Right renal cortex interstitium (tissue), 3 donors: ENCODE data around the gene RAMP1. TPM values are rescaled to one million over a fixed set of nuclear protein-coding genes. Genes with fewer than 3 reads are reported as not detected.
"Not testable (repeated sequence)": the region's sequence is repeated elsewhere in the genome, so short reads cannot be mapped to it uniquely, and the experiment has no call there.

Experiments
- DNase-seq, 3 donors: peaks; one replicate each; pipeline ENCODE4 v3.0.0-alpha.2; 2013; ENCODE audit warnings: low read depth in 3 of 3, low spot score in 2 of 3
- polyA plus RNA-seq, 3 donors: library from polyadenylated mRNA; unstranded; fragments of 120-200 nt; gene quantifications; one replicate each; pipeline ENCODE4 v1.2.1, GENCODE V29; 2013; ENCODE audit not compliant: insufficient read length in 3 of 3

The RAMP1 gene
- 1 to 10 TPM; 2.3 to 6.6 (median 2.7) TPM for polyA plus RNA-seq

DNA sequence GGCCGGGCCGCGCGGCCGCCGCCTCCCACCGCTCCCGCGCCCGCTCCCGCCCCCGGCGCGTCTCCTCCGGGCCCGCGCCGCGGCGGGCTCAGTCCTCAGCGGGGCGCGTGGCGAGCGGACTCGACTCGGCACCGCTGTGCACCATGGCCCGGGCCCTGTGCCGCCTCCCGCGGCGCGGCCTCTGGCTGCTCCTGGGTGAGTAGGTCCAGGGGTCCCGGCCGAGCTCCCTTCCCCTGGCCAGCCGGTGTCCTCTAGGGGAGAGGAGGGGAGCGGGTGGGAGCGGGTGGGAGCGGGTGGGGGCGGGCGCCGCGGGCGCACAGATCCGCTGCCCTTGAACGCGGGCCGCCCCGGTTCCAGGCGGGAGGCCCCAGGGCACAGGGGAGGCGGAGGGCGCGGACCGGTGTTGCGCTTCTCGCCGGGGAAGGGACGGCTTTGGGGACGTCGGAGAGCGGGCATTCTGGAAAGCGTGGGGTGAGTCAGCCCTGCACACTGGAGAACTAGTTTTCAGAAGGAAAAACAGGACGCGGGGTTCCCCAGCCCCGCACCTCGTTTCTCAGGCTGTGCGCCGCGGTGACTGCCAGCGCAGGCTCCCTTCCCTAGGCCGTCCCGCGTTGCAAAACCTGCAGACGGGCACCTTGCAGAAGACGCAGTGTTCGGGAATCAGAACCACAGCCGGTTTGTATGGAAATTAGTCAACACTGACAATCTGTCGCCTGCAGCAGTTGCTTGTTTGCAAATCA is at the start of gene RAMP1:
RAMP1 (plus strand) TSS at position 91 of the 740 bp plus-strand sequence; CDS start at position 144, 53 bp downstream.
- no peak for DNase-seq

DNA sequence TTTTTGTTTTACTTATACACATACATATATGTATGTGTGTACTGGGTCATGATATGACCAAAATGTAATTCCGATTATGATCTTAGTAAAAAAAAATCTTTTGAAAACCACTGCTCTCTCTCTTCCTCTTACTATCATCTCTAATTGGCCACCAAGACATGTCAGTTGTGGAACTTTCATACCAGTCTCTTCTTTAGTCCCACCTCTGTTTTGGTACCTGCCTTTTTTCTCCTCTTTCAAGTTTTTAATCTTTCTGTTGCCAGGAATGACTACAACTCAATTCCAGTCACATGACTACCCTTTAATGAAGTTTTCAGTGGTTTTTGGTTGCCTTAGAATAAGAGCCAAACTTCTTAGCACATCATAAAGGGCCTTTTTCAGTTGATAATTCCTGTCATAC is 43.8 kb upstream of the RAMP1 start:
- no peak for DNase-seq

DNA sequence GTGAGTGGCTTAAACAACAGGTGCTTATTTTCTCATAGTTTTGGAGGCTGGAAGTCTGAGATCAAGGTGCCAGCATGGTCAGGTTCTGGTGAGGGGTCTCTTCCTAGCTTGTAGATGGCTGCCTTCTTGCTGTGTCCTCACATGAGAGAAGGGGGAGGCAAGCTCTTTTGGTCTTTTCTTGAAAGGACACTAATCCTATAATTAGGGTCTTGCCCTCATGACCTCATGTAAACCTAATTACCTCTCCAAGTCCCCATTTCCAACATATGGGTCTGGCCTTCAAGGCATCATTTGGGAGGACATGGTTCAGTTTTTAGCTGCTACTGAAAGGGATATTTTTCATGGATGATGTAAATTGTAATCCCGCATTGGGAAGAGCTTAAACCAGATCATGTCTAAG is 42.9 kb upstream of the RAMP1 start:
- DNase-seq, result no peak

DNA sequence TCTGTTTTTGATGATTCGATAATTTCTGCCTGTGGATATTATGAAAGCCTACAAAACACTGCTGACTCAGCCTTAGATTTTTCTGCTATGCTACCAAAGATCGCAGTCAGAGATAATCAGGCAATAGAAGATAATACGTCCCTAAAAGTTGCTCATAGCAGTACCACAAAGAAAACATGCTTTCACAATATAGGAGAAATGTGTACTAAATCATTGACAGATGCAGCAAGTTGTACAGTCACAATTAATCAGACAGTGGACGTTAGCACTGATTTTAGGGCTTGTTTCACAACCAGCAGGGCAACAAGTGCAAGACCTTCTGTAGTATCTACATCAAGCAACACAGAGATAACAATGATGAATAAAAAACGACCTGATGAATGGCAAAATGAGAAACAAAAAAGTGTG is 41.4 kb upstream of the RAMP1 start:
- no peak for DNase-seq

DNA sequence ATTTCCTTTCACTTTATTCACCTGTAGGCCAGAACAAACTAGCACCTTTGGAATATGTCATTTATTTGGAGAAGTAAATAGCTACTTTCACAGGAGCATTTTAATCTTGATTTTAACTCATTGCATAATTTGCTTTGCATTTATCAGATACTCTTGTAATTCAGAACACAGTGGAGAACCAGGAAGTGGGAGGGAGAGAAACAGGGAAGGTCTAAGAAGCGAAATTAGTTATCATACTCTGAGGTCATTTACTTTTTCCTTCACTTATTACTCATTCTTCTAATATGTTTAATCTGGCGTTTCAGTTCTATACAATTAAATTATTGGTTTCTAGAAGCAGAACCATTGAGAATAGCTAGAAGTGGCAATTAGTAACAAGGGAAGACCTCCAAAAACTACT is 40.2 kb upstream of the RAMP1 start:
- DNase-seq, result no peak

DNA sequence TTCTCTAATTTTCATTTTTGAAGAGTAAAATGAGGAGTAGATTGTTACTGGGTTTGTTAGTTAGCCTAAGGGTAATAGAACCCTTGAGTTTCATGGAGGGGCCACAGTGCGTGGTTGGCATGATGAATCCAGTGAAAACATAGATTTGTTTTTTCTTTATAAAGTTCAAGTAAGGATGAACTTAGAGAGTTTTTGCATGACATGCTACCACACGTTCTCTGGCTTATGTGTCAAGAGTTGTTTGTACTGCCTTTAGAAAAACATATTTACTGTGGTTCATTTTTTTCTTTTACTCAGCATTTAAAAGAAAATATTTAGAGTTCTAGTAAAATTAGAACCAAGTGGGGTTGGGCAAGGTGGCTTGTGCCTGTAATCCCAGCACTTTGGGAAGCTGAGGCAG is 39.0 kb upstream of the RAMP1 start:
- DNase-seq, result no peak

DNA sequence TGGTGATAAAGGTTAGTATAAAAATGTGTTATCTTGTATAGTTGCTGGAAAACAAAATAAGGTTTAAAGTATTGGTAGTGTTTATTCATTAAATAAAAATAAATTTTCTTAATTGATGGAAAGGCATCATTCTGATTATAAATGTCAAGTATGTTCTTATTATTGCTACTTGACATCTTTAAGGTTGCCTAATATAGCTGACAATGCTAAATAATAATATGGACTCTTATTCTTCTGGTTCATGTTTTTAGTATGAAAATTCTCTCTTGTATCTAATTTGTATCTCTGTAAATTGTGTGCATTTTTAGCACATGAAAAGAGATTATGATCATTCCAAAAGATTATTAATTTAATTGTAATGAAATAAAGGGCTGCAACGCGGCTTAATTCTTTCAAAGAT is 35.9 kb upstream of the RAMP1 start:
- no peak for DNase-seq

DNA sequence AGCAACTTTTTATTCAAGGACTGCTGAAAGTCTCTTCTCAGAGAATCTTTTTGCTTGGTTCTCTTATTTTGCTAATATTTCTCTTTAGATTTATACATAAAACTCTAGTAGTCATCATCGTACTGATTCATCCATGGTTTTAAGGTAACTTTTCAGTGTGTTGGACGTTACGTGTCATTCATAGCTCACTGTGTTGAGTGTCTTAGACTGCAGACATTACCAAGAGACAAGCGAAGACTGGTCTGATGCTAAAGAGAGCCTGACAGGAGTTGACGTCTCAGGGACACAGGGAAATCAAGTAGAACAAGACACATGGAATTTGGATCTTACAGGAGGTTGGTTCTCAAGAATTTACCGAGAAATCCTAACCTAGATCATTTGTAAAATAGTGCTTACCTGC is 35.3 kb upstream of the RAMP1 start:
- DNase-seq, result no peak

DNA sequence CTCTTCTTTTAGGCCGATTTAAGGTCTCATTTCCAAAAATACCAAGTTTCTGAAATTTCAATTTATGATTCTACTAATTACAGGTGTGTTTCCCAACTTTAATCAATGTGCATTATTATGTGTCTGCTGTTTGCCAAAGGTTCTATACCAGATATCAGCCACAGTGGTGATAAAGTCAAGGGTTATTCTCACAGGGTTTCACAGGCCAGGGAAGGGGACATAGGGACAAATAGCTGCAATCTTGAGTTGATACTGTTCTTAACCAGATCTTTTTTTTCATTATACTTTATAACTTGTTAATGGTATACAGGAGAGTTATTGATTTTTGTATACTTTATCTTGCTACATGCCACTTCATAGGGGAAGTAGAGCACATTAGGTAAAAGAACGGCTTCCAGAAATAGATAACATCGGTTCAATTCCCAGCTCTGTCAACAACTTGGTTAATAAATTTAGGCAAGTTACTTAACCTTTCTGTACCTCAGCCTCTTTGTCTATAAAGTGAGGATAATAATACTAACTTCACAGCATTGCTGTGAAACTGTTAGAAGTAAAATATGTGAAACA is 31.9 kb upstream of the RAMP1 start:
- DNase-seq, result no peak

DNA sequence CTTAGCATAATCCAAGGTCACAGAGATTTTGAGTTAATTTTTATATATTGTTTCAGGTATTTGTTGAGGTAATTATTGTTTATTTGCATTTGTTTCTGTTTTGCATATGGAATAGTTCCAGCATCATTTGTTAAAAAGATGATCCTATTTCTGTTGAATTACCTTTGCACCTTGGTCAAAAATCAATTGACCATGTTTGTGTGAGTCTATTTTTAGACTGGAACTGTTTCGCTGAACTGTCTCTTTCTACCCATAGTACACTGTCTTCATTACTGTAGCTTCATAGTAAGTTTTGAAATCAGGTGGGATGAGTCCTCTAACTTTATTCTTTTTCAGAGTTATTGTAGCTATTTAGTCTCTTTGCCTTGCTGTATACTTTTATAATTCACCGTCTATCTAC is 28.9 kb upstream of the RAMP1 start:
- DNase-seq, result no peak

DNA sequence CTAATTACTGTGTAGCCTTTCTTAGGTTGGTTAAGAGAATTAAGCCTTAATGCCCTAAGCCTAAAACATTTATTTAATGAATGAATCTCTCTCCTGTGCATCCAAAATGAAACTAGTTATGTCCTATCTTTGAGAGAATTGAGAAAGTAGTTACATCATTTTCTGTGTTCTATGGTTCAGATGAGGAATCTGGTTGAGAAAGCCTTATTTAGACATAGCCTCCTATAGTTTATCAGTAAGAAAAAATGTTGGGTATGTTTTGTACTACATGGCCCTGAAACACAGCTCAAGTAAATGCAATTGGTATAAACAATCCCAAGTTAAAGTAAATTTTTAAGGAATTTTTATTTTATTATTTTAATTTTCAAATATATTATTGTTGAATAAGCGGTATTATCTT is 25.9 kb upstream of the RAMP1 start:
- no peak for DNase-seq

DNA sequence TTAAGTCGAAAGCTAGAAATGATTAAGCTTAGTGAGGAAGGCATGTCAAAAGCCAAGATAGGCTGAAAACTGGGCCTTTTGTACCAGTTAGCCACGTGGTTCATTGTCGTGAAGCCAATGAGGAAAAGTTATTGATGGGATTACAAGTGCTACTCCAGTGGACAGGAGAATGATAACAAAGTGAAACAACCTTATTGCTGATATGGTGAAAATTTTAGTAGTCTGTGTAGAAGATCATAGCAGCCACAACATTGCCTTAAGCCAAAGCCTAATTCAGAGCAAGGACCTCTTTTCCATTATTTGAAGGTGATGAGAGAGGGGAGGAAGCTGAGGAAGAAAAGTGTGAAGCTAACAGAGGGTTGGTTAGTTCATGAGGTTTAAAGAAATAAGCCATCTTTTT is 24.1 kb upstream of the RAMP1 start:
- DNase-seq, result no peak

DNA sequence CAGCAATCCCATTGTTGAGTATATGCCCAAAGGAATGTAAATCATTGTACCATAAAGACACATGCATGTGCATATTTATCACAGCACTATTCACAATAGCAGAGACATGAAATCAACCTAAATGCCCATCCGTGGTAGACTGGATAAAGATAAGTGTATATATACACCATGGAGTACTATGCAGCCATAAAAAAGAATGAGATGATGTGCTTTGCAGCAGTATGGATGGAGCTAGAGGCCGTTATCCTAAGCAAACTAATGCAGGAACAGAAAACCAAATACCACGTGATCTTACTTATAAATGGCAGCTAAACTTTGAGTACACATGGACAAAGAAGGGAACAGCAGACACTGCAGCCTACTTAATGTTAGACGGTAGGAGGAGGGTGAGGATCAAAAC is 18.4 kb upstream of the RAMP1 start:
- DNase-seq, result no peak

DNA sequence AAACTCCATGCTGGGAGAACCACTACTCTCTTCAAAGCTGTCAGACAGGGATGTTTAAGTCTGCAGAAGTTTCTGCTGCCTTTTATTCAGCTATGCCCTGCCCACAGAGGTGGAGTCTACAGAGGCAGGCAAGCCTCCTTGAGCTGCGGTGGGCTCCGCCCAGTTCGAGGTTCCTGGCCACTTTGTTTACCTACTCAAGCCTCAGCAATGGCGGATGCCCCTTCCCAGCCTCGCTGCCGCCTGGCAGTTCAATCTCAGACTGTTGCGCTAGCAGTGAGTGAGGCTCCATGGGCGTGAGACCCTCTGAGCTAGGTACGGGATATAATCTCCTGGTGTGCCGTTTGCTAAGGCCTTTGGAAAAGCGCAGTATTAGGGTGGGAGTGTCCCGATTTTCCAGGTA is 10.5 kb upstream of the RAMP1 start:
- not testable (repeated sequence) for DNase-seq

DNA sequence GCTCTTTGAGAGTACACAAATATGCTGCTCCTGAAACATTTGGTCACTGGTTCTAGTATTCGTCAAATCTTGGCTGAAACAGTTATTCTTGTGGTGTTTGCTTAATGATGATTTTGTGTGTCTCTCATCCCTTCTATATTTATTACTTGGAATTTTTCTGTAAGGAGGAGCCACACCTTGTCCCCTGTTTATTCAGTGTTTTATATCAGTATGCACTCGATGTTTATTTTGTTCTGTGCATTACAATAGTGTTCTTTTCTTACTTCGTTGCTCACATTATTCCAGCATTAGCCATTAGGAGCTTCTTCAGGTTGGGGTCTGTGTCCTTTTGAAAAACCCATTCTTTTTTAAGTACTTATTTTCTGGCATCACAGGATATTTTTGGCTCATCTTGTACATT is 5.1 kb upstream of the RAMP1 start:
- no peak for DNase-seq

DNA sequence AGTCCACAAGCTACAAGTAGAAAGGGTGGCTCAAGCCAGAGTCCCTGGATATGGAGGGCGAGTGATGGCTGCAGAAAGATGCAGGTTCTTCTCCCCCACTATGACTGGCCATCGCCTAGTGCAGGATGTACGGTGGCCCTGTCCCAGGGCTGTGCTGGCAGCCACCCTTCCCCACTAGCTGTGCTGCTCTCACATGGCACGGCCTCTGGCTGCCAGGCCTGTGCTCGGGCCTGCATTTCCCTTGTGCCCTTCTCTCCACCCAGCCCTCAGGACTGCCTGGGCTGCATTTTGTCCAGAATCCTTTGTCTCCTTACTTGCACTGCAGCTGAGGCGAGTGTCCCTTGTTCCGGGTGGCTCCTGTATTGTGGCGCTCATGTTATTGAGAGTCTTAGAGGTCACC is 1.6 kb upstream of the RAMP1 start:
- DNase-seq, result no peak

DNA sequence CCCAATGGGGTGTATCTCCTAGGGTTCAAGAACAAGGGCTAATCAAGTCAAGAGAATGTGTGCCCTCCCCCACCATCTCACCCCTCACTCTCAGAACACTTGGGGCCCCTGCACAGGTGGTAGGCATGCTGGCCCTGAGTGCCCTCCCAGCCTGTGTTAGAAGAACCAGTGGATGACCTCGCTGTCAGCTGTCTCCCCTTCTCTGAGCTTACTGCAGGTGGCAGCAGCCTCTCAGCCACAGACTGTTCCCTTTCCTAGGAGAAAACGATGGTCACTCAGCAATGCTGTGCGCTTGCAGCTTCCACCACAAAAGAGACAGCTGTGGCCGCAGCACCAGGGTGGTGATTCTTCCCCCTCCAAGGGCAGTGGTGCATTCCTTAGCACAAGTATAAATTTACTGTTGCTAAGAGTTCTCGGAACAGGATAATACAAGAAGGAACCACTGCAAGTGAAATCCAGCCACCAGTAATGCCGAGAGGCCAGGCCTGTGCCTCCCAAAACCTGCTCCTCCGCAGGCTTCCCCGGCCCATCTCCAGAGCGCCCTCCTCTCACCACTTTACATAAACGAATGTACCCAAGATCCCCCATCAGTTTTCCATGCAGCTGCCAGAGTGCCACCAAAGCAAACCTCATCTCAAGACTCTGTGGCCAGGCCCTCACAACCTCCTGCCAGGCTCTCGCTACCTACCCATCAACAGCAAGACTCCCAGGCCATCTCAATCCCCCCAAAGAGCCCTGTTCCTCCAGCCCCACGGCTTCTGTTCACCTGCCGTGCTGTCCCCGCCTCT is 935 bp upstream of the RAMP1 start:
- DNase-seq, result no peak

DNA sequence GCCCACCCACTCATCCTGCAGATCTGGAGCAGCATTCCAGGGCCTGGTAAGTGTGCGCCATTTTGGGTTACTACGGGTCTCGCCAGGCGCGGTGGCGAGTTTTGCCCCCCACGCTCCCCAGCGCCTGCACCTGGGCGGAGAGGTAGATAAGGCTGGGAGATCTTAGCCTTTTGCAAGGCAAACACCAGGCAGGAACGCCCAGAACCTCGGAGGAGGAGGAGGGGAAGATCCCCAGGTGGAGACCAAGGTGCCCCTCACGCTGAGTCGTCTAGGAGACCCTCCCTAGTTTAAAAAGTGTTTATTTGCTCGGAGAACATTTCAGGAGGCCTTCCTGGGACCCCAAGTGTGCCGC is 365 bp upstream of the RAMP1 start:
- DNase-seq, result no peak

DNA sequence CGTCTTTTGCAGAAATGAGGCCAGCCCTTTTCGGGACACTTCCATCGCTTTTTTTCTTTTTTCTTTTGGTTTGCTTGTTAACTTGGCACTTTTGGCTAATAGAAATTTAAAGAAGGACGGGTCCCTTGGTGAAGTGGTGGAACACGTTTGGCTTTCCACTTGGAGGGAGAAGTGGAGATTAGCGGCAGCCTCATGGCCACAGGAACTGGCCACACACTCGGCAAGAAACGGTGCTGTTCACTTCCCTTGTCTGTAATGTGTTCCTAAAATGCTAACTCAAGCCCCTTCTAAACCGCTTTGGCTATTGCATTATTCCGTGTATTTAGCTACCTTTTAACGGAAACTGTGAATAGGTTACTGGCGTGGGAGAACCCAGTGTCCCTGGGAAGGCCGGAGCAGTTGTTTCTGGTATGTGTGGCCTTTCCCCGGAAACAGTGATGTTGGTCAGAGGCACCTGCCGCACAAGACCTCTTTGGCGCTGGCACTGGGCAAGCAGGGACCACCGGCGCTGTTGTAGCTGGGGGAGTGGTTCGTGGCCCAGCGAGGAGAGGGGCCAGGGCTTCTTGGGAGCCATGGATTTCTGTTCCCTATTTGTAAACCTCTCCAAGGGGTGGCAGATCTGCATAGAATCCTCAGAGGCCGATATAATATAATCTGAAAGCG is 981 bp downstream of the RAMP1 start:
- DNase-seq, result no peak

DNA sequence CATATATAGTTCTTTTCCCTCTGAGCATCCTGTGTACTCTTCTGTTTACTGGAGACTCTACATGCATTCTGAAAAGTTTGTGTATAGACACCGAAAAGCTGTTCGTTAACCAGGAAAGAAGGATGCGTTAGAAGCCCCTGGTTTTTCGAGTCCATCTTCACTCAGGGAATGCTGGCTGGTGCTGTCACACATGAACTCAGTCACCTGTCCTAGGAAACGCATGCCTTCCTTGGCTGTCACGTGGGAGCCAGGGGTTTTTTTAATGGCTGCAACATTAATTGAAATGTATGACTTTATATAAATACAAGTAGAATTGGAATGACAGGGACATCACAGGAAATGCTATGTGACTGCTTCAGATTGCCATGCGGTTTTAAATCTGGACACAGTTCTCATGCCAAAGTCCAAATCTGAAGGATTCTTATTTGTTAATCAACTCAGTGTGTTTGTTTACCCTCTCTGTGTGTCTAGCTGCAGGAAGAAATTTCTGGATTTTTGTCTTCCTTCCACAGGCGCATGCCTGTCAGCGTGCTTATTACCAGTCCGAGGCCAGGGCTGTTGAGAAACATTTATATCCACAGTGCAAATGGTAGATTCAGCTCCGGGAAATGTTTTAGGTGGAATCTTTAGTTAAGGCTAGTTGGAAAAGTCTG is 2.6 kb downstream of the RAMP1 start:
- no peak for DNase-seq

DNA sequence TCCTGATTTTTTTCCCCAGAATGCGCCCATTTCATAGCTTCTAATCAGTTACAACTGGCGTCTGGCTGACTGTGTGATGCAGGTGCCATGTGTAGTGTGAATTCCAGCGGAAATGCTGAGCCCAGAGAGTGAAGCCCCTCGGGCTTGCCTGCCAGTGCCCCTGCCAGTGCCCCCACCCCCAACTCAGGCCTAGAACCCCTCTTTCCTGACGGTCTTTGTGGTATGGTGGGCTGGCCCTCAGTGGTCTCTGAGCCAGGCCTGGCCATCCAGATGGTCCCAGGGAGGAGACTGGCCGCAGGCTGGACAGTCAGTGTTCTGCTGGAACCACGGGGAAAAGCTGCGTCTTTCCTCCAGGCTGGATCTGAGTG is 3.1 kb downstream of the RAMP1 start:
- DNase-seq, result no peak
